ENCODE measurements around the gene NHEJ1.
A peak's percentile ranks its signal among the peaks of the same experiment; 100 is the strongest.

Gene NHEJ1

GRCh38 chr2:219123356-219124135 lies 37.1 kb downstream of the NHEJ1 start:
- DNase-seq (ENCODE audit: low read depth in 3 of 3), result no peak

DNA sequence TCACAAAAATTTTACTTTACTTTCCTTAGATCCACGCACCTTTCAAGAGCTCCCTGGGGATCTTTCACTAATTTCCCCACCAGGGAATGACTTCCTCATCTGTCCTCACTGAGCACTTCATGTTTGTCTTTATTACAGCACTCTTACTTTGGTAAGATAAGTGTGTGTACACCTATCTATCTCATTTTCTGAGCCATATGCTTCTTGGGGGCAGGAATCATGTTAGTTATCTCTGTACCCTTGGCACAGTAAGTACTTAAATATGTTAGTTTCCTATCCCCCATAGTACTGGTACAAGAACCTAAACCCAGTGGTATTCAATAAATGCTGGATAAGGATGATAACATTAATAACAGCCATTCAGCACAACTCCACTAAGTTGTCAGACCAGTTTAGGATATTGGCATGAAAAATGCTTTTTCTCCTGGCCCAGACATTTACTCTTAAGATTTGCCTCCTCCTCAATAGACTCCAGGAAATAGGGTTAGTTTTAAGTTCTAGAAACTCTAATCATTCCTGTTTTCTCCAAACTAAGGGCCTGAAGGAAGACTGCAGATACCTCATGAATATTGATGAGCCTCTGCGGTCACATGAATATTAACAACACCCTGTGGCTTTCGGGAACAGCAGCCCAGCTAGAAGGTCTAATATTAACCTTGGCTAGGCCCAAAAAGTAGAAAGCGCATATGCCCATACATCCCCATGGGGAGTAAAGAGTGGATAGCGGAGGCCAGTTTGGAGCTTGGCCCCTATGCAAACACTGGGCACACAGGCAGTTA lies 38.2 kb downstream of the NHEJ1 start:
- DNase-seq (ENCODE audit: low read depth in 3 of 3), result no peak

GRCh38 chr2:219120082-219120481 lies 40.5 kb downstream of the NHEJ1 start:
- DNase-seq (ENCODE audit: low read depth in 3 of 3), result no peak

DNA sequence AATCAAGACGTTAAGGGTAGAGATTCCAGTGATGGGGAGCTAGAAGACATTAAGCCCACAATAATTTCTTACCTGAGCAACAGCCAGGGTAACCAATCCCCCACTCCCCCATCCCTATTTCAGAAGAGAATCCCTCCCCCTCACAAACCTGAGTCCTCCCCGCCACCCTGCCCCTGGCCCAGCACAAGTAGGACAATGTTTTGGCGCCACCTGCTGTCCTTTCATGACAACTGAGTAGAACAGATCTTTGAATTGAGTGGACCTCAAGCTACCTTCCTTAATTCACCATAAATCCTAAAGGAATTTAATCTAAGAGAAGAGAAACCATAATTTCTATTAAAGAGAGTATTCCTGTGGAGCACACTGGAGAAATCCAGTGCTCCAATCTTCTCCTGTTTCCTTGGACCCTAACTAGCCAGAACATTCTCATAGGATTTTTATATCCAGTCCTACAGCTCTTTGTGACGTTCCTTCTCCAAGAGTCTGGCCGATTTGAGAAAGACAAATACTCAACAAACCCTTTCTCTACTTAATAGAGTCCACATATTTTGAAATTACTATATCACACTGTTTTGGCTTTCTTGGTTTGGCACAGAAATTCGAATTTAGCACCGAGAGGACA lies 41.1 kb downstream of the NHEJ1 start:
- peak in 2 of 3 donors; percentile 37 to 56 for DNase-seq (ENCODE audit: low read depth in 3 of 3)

DNA sequence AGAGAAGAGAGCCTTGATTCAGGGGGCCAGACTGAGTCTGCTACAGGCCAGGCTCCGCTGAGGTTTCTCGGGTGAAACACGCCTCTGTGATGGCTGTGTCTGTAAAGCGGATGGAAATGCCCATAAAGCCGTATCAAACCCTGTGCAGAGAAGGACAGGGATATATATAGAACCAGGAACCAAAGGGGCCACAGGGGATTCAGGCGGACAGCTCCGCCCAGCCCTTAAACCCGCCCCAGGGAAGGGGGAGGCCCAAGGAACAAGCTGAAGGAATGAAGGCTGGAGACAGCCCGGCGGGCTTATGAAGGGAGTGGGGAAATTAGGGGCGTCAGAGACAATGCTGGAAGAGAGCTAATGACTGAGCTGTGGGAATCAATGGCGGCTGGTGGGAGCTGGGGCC lies 42.1 kb downstream of the NHEJ1 start:
- DNase-seq (ENCODE audit: low read depth in 3 of 3), result no peak

- DNase-seq (ENCODE audit: low read depth in 3 of 3), result no peak
These were observed 43.6 kb downstream of the NHEJ1 start for GRCh38 chr2:219116776-219117646.

GRCh38 chr2:219112651-219113338 lies 47.8 kb downstream of the NHEJ1 start:
- DNase-seq (ENCODE audit: low read depth in 3 of 3), result no peak

DNA sequence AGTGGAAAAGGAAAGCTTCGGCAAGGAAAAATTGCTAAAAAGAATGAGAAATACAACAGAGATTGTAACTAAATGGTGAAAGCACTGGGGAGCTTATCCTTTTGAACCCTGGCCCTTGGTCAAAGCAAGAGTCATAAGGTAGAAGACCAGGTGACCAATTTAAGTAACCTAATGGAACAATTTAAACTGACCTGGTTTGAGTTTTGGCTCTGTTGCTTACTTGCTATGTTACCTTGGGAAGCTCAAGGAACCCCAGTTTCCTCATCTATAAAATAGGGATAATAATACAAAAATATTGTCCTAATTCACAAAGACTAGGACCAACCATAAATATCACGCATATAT lies 48.6 kb downstream of the NHEJ1 start:
- DNase-seq (ENCODE audit: low read depth in 3 of 3), result no peak

- no peak for DNase-seq (ENCODE audit: low read depth in 3 of 3)
These were observed 49.1 kb downstream of the NHEJ1 start for GRCh38 chr2:219111375-219112061.

- peak in 1 of 3 donors; percentile 14 for DNase-seq (ENCODE audit: low read depth in 3 of 3)
These were observed 51.1 kb downstream of the NHEJ1 start for GRCh38 chr2:219109471-219109870.

DNA sequence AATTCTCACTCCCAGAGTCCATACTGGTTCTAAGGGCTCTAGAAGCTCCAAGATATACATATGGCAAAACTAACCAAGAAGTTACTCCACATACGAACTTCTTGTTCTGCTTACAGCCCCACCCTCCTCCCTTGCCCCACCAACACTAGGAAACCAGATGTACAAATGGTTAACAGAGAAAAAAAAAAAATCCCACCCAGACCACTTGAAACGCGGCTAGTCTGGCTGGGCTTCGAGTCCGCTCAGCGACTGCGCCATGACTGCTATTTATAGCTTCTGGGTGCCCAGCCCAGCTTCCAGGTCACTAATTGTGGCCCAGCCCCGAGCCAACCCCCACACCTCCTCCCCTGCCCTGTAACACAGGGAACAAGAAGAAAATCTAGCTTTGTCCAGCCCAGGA lies 52.9 kb downstream of the NHEJ1 start:
- DNase-seq (ENCODE audit: low read depth in 3 of 3), result no peak

DNA sequence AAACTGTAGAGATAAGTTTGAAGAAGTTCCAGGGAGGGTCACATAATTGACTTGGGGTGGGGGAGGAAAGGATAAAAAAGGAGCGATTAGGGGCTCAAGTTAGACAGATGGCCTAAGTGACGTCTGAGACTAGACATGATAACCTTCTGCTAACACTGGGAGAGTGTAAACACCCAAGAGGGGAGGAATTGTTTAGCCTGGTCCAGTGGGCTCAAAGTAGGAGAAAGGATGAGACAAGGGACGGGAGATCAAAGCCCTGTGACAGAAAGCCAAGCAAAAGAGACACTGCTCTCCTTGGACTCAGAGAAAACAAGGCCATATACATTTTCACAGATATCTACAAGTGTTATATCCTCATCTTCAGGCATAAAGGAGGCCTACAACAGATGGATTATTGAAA lies 54.4 kb downstream of the NHEJ1 start:
- no peak for DNase-seq (ENCODE audit: low read depth in 3 of 3)

GRCh38 chr2:219104107-219105035 lies 56.2 kb downstream of the NHEJ1 start:
- no peak for DNase-seq (ENCODE audit: low read depth in 3 of 3)

DNA sequence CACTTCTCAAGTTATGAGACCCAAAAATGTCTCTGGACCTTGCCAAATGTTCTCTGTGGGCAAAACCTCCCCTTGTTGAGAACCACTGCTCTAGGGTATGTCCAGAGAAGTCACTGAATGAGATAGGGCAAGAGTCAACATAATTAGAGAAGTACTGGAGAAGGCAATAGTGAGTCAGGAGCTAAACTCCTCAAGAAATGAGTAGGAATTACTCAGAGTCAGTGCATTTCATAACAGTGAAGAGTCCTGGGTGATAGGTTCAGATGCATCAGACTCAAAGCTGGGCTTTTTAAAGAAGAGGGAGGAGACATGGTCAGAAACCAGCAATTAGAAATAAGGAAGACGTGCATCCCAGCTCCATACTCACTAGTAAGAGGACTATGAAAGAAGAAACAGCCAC lies 61.3 kb downstream of the NHEJ1 start:
- no peak for DNase-seq (ENCODE audit: low read depth in 3 of 3)

GRCh38 chr2:219095406-219095935 lies 65.1 kb downstream of the NHEJ1 start:
- DNase-seq (ENCODE audit: low read depth in 3 of 3), result no peak

GRCh38 chr2:219094171-219094570 lies 66.4 kb downstream of the NHEJ1 start:
- no peak for DNase-seq (ENCODE audit: low read depth in 3 of 3)

DNA sequence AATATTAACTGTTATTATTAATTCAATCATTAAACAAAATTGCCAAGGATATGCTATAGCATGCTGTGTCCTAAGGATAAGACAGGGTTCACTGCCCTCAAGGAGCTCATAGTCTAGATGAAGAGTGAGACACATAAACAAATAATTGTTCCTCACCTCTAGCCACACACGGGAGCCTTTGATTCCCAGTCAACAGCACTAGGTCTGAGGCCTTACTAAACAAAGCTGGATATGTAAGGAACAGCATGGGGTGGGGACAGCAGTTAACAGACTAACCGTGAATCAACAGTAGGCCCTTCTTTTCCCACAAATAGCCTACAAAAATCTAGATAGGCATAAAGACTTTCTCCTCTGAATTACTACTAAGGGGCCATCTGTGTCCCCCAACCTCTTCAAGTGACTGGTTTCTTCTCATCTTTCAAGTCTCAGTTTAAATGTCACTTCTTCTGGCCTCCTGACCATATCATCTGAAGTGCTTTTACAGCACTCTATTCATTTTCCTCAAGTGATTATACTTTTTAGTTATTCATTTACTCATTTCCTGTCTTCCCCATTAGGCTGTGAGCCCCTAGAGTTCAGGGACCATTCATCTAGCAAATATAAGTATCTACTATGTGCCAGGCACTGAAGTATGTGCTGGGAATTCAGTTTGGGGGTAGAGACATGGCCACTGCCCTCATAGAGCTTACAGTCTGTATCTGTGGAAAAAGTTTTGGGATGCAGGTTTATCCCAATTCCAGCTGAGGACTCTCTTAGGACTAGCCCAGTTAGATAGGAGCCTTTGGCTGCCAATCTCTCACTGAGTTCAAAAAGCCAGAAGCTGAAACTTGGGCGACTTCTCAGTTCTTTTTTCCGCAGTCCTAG lies 69.9 kb downstream of the NHEJ1 start:
- DNase-seq (ENCODE audit: low read depth in 3 of 3), result no peak

DNA sequence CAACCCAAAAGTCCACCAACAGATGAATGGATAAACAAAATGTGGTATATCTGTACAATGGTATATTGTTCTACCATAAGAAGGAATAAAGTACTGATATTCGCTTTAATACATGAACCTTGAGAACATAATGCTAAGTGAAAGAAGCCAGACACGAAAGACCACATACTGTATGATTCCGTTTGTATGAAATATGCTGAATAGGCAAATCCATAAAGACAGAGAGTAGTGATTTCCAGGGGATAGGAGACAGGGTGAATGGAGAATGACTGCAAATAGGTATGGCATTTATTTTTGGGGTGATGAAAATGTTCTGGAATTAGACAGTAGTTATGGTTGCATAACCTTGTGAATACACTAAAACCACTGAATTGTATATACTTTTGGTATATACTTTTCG lies 71.3 kb downstream of the NHEJ1 start:
- no peak for DNase-seq (ENCODE audit: low read depth in 3 of 3)
